Tibial nerve (tissue), 4 donors: ENCODE data around the gene LRBA.

Source experiments
- CTCF ChIP-seq, 5 experiments: fragments of 200-600 bp in 3 of 5; fragments of 450-650 bp in 2 of 5; sonication (generic) in 3 of 5; IDR thresholded peaks; one replicate each; pipeline ENCODE4 v1.5.1; 2016 to 2019; ENCODE audit warnings: antibody characterized with exemption in 5 of 5, mild to moderate bottlenecking in 3 of 5, moderate library complexity in 2 of 5
- EP300 ChIP-seq, 2 donors: sonication (generic); formaldehyde crosslinking; IDR thresholded peaks; one replicate each; pipeline ENCODE4 v1.6.1; 2017; ENCODE audit warnings: antibody characterized with exemption in 2 of 2, mild to moderate bottlenecking in 1 of 2
- POLR2A ChIP-seq, 2 donors: fragments of 450-650 bp; IDR thresholded peaks; one replicate each; pipeline ENCODE4 v1.6.1; 2017; ENCODE audit warnings: antibody characterized with exemption in 2 of 2, mild to moderate bottlenecking in 2 of 2, moderate library complexity in 2 of 2

- TF ChIP-seq POLR2A (IDR thresholded peaks at IDR 0.05) (no peak), CTCF (IDR thresholded peaks at IDR 0.05) (no peak), EP300 (IDR thresholded peaks at IDR 0.05) (no peak)
Measured at GRCh38 chr4:150852216-150852615, 162.9 kb downstream of the LRBA start.
